Epidermal melanocyte (primary cell): ENCODE results near the gene FBXO31.

ENCODE experiments used
- DNase-seq: peaks from one replicate; pipeline ENCODE4 v3.0.0; 2011; ENCODE audit warnings: low spot score; ENCODE audit not compliant: insufficient read length

FBXO31 gene

GRCh38 chr16:87288753-87289362, 94.7 kb downstream of the FBXO31 start:
- DNase-seq, result peak; percentile 57

GRCh38 chr16:87286839-87287626, 96.5 kb downstream of the FBXO31 start:
- DNase-seq, result no peak

- no peak for DNase-seq
Observed at GRCh38 chr16:87284183-87284582, 99.4 kb downstream of the FBXO31 start.

- DNase-seq, result no peak
Observed at GRCh38 chr16:87279094-87279658, 104.4 kb downstream of the FBXO31 start.

- DNase-seq, result peak; percentile 98
Observed at GRCh38 chr16:87278191-87279093, 105.1 kb downstream of the FBXO31 start.
